ENCODE data around the gene SLCO6A1.

The SLCO6A1 gene

DNA sequence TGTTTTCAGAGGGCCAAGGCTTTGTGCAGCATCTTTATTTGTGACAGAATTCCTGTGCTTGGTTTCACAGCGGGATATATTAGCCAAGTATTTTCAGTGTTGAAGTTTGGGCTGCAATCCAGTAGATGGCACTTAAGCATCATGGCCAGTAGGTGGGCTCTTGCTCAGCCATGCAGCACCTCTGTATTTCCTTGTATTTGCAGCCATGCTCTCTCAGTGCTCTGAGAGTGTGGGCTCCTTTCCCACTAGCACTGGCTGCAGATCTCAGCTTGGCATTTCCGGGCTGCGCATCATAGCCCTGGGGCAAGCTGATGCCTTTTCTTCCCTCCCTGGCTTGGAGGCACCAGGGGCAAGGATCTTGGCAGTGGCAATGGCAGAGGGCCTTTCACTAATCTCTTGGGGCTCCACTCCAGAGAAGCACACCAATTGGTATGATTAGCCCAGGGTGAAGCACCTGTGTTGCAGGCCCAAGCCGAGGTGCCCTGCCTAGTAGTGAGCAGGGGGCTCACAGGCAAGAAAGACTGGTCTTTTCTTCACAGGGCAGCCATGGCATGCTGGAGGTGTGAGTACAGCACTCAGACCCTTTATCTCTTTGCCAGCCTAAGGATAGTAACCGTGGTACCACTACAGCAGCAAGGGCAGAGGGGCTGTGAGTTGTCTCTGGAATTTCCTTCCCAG, 48.3 kb downstream of the SLCO6A1 start:
- DNase-seq = no peak

DNA sequence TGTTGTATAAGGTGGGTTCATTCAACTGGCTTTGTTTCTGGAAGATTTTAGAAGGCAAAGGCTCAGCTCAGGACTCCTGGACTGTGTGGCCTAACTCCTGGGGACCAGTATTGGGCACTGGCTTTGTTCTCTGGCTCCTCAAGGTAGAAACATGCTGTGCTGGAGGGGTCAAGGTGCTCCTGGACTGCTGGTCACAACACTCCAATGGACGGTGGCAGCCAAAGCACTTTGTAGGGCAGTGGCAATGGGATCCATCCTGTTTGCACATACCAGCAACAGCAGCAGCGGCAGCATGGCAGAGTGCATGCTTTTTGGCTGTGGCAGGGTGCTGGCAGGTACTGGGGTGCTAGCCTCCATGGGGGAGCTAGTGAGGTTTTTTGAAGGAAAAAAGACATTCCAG, 65.3 kb downstream of the SLCO6A1 start:
- no peak for DNase-seq

DNA sequence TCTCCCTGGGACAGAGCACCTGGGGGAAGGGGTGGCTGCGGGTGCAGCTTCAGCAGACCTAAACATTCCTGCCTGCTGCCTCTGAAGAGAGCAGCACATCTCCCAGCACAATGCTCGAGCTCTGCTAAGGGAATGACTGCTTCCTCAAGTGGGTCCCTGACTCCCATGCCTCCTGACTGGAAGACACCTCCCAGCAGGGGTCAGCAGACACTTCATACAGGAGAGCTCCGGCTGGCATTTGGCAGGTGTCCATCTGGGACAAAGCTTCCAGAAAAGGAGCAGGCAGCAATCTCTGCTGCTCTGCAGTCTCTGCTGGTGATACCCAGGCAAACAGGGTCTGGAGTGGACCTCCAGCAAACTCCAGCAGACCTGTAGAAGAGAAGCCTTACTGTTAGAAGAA, 77.2 kb downstream of the SLCO6A1 start:
- no peak for DNase-seq

DNA sequence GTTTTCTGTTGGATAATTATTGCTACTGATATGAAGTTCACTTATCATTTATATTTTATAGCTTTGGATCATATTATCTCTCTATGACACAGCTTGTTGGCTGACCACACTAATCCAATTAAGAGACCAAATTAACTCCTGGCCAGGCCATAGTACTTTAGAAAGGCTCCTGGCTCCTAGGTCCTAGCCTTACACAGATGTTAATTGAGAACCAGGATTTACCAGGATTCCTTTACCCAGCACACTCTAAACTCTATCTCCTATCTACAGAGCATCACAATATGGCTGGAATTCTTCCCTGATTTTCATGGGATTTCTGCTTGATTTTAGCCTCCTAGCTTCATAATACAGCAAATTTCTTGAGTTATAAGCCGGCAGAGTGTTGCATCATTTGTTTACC, 80.3 kb downstream of the SLCO6A1 start:
- DNase-seq = no peak

DNA sequence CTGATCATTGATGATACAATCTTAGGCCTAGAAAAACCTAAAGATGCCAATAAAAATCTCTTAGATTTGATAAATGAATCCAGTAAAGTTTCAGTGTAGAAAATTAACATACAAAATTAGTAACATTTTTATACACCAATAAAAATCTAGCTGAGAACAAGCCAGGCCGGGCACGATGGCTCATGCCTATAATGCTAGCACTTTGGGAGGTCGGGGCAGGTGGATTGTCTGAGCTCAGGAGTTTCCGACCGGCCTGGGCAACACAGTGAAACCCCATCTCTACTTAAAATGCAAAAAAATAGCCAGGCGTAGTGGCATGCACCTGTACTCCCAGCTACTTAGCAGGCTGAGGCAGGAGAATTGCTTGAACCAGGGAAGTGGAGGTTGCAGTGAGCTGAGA, 84.4 kb downstream of the SLCO6A1 start:
- DNase-seq = no peak

DNA sequence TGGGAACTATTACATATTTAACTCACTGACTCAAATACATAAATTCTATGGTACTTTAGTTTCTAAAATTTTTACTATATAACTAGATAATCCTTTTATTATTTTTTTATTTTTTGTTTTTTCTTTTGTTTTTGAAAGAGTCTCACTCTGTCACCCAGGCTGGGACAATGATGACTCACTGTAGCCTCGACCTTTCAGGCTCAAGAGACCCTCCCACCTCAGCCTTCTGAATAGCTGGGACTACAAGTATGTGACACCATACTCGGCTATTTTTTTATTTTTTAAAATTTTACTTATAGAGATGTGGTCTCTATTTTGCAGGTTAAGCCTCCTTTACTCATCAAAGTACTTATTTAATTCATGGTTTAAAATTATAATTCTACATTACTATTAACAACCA, 110.6 kb downstream of the SLCO6A1 start:
- DNase-seq = no peak

DNA sequence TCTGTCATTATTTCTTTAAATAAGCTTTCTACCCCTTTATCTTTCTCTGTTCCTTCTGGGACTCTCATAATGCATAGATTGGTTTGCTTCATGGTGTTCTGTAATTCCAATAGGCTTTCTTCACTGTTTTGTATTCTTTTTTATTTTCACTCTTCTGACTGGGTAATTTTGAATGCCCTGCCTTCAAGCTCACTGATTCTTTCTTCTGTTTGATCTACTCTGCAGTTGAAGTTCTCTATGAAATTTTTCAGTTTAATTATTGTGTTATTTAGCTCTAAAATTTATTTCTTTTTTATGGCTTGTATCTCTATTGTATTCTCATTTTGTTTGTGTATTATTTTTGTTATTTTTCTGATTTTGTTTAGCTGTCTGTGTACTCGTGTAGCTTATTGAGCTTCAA, 113.4 kb downstream of the SLCO6A1 start:
- DNase-seq = no peak

DNA sequence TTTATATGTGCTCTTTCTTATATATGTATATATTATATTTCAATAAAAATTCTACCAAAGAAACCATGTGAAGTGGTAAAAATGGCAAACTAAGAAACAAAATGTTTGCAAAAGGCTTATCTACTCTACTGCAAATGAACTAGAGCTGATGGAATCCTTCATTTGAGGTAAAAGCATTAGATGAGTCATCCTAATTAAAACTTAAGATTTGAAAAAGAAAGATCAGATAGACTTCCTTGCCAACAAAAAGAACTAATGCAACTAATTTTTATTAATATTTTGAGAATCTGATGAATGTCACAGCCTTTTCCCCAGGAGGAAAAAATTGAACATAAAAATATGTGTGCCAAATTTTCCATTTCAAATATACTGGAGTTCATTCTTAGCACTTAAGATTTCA, 118.6 kb downstream of the SLCO6A1 start:
- DNase-seq = no peak

DNA sequence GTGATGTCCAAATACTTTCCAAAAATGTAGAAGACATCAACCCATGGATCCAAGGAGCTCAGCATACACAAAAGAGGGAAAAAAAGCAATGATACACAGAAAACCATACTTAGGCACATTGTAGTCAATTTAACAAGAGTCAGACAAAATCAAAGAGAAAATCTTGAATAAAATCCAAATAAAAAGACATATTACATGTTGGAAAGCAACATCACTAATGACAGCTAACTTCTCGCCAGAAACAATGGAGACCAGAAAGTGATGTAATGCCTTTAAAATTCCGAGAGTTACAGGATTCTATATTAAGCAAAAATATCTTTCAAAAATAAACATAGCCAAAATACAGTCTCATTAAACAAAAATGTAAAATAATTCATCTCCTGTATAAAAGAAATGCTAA, 122.9 kb downstream of the SLCO6A1 start:
- no peak for DNase-seq

DNA sequence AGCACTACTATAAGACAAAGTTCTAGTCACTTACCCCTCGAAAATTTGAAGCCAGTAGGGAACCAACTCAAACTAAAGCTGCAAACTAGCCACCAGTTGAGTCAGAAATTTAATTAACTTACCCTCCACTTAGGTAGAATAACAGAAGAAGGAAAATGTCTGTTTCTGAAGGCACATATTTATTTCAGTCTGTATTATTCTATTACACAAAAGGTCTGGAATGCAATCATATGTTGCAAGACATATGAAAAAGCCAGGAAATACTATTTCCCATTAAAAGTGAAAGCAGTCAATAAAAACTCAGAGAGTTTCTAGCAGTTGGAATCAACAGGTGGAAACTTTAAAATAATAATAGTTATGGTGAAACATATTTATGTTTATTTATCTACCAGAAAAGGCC, 123.5 kb downstream of the SLCO6A1 start:
- no peak for DNase-seq

DNA sequence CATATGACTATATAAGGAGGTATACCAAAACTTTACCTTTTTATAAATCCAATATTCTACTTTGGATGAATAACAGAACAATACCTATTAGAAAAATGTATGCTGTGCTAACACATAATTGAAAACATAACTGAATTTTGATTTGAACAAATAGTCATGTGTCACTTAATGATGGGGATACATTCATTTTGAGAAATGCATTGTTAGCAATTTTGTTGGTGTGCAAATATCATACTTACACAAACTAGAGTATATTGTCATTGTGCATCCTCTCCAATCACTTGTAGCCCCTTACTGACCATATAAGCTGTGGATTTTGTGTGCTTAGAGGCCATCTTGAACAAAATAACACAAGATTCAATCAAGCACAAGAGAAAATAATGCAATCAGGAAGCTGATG, 130.4 kb downstream of the SLCO6A1 start:
- no peak for DNase-seq

DNA sequence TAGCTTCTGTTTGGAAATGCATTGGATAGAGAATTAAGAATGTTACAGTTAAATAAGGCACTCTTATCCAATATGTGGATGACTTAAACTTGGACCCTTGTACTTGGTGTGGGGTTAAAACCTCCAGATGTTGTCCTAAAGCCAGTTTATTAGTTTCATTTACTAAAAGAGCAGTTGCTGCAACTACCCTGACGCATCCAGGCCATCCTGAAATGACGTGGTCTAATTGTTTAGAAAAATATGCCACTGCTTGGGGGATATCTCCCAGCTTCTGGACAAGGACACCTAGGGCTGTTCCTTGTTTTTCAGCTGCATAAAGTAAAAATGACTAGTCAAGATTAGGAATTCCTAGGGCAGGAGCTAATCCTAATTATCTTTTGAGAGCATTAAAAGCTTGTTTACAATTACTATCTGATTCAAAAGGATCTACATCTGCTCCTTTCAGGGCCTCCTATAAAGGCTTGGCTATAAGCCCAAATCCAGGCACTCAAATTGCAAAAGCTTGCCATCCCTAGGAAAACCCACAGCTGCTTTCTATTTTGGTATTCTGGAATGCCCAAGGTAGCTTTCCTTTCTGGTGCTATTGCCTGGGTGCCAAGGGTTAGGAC, 157.0 kb downstream of the SLCO6A1 start:
- no peak for DNase-seq

DNA sequence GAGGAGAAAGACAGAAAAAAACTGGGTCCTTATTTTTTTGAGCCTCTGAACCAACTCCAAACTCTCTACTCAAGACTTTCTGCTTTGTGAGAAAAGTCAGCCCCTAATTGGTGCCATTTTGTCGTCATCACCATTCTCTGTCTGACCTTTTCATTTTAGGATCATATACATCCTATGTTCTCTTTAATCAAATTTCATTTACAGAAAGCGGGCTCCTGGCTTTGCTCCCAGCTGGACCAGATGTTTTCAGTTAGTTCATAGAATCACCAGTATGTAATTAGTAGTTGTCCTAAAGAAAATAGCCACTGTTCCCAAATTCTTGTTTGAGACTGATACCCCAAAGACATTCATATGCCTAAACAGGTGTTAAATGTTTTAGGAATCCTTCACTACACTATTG, 174.1 kb downstream of the SLCO6A1 start:
- DNase-seq = no peak

All from activated CD8-positive, alpha-beta memory T cell treated with anti-CD3 and anti-CD28 coated beads, Interleukin-2, amount 50 U/mL, for 48 hours (primary cell).